Esophagus muscularis mucosa (tissue), 3 donors: ENCODE data around the gene GAS2L2.

ENCODE experiments used
- EP300 ChIP-seq: sonication (generic); formaldehyde crosslinking; IDR thresholded peaks from one replicate; pipeline ENCODE4 v1.6.1; 2017; ENCODE audit warnings: antibody characterized with exemption
- POLR2A ChIP-seq: fragments of 450-650 bp; IDR thresholded peaks from one replicate; pipeline ENCODE4 v1.6.1; 2017; ENCODE audit warnings: antibody characterized with exemption, moderate library complexity, mild to moderate bottlenecking, low read depth
- POLR2AphosphoS5 ChIP-seq, 2 donors: sonication (generic); formaldehyde crosslinking; IDR thresholded peaks; one replicate each; pipeline ENCODE4 v1.6.1; 2017; ENCODE audit warnings: antibody characterized with exemption in 2 of 2

DNA sequence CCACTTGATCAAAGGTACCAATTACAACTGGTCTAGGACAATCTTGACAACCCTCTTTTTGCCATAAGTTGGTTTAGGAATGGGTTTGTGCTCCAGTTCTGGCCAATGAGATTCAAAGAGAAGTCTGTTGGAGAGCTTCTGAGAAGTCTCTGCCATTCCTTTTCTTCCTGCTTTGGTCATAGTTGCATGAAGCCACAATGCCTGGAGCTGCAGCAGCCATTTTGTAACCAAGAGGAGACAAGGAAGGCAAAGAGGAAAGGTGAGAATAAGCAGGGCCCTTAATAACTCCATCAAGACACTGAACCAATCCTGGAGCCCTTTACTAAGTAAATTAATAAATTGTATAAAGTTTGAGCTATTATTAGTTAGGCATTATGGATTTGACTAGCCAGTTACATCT is 4.2 kb upstream of the GAS2L2 start:
- TF ChIP-seq POLR2AphosphoS5 (IDR thresholded peaks at IDR 0.05), result no peak
- no peak for TF ChIP-seq POLR2A
- TF ChIP-seq EP300, result no peak
